ENCODE data around the gene CHTOP. TPM values are rescaled to one million over a fixed set of nuclear protein-coding genes. Genes with fewer than 3 reads are reported as not detected.
A peak's percentile ranks its signal among the peaks of the same experiment; 100 is the strongest.

The CHTOP gene
- total and polyA plus RNA-seq, 2 of the 13 experiments (the other 11 are each of a cell fraction or from before 2014, with no cell fraction given): 38.0 to 51.9 TPM

GRCh38 chr1:153670859-153671627 is 37.2 kb downstream of the CHTOP start, which contains the start of gene ILF2 (continued):
- TF ChIP-seq RXRA (CRISPR knock-in tag; IDR thresholded peaks at IDR 0.05): no peak
- TF ChIP-seq ZNF280D (CRISPR knock-in tag; IDR thresholded peaks at IDR 0.05): no peak
- TF ChIP-seq ZSCAN20 (CRISPR knock-in tag; IDR thresholded peaks at IDR 0.05; ENCODE audit: borderline replicate concordance): no peak
- TF ChIP-seq HDAC2 (CRISPR knock-in tag; IDR thresholded peaks at IDR 0.05): 0 out of 2 replicates have a peak, but pooled peaks have one; percentile 29
- TF ChIP-seq ZNF772 (CRISPR knock-in tag; IDR thresholded peaks at IDR 0.05): peak; percentile 21; the same call in 1 of the 2 replicates
- no peak for TF ChIP-seq WIZ (CRISPR knock-in tag; IDR thresholded peaks at IDR 0.05)
- TF ChIP-seq PAWR (CRISPR knock-in tag; IDR thresholded peaks at IDR 0.05; ENCODE audit: borderline replicate concordance): no peak
- no peak for TF ChIP-seq STAG1 (CRISPR knock-in tag; IDR thresholded peaks at IDR 0.05)
- peak; percentile 59; the same call in 1 of the 2 replicates for TF ChIP-seq MYPOP (CRISPR knock-in tag; IDR thresholded peaks at IDR 0.05)
- no peak for TF ChIP-seq KLF11 (CRISPR knock-in tag; IDR thresholded peaks at IDR 0.05)
- TF ChIP-seq CENPT (CRISPR knock-in tag; IDR thresholded peaks at IDR 0.05; ENCODE audit: low read depth): no peak
- no peak for TF ChIP-seq ZBTB2 (CRISPR knock-in tag; IDR thresholded peaks at IDR 0.05; ENCODE audit: low read depth)
- TF ChIP-seq MXI1 (IDR thresholded peaks at IDR 0.05; ENCODE audit: borderline replicate concordance, low read depth, low read length): peak; percentile 69; the same call in 1 of the 3 replicates
- peak; percentile 100 for TF ChIP-seq HMGXB3 (CRISPR knock-in tag; IDR thresholded peaks at IDR 0.05; ENCODE audit: borderline replicate concordance)
- no peak for TF ChIP-seq CEBPZ (IDR thresholded peaks at IDR 0.05; ENCODE audit: low read length)

All from HepG2 (cell line).